Hepatocyte (in vitro differentiated cells): Measurements from ENCODE around the gene OCIAD1.

Source experiments
- CTCF ChIP-seq: fragments of 200-600 bp; sonication (generic); IDR thresholded peaks from 2 replicates; pipeline ENCODE4 v1.5.1; 2016; ENCODE audit warnings: antibody characterized with exemption, mild to moderate bottlenecking; ENCODE audit not compliant: poor library complexity
- EZH2 ChIP-seq: fragments of 200-600 bp; sonication (generic); IDR thresholded peaks from 2 replicates; pipeline ENCODE4 v1.6.1; 2016; ENCODE audit warnings: antibody characterized with exemption, mild to moderate bottlenecking, borderline replicate concordance
- EZH2phosphoT487 ChIP-seq: fragments of 200-600 bp; sonication (generic); IDR thresholded peaks from one replicate; pipeline ENCODE4 v1.6.1; 2018; ENCODE audit warnings: antibody characterized with exemption, mild to moderate bottlenecking, low read depth, moderate library complexity; ENCODE audit not compliant: unreplicated experiment, severe bottlenecking

- TF ChIP-seq CTCF (no peak), EZH2 (no peak), EZH2phosphoT487 (no peak)
Observed at GRCh38 chr4:48905363-48906015, 74.6 kb downstream of the OCIAD1 start.
